Bladder microvascular endothelial cell (primary cell): ENCODE measurements around the gene AVPR1A. TPM values are rescaled to one million over a fixed set of nuclear protein-coding genes. Genes with fewer than 3 reads are reported as not detected.

Source experiments
- total RNA-seq: library from RNA; depleted of rRNA; stranded (reverse); fragments of >200 nt; gene quantifications from 2 replicates; pipeline ENCODE4 v1.2.3, GENCODE V29; 2014

Gene AVPR1A
- not detected in 2 replicates for total RNA-seq

GRCh38 chr12:63150713-63151622 is at the start of gene AVPR1A:
AVPR1A (minus strand) TSS chr12:63151201; CDS start chr12:63150836, 365 bp downstream.

Other genes with a start within 250 kb of the AVPR1A start
- gene PPM1H, start 216.1 kb downstream of the AVPR1A start, total RNA-seq = 1.9 and 3.1 TPM in 2 replicates